C4-2B (cell line): ENCODE measurements around the gene TDP1.

Experiments used
- ZFX ChIP-seq: fragments of 450-650 bp; IDR thresholded peaks from 2 replicates; pipeline ENCODE4 v1.6.1; 2017
- TF ChIP-seq, protein P1 (sequence below): fragments of 450-650 bp; conservative IDR thresholded peaks from 2 replicates; pipeline ENCODE4 v1.5.1; 2017; ENCODE audit warnings: mild to moderate bottlenecking

DNA sequence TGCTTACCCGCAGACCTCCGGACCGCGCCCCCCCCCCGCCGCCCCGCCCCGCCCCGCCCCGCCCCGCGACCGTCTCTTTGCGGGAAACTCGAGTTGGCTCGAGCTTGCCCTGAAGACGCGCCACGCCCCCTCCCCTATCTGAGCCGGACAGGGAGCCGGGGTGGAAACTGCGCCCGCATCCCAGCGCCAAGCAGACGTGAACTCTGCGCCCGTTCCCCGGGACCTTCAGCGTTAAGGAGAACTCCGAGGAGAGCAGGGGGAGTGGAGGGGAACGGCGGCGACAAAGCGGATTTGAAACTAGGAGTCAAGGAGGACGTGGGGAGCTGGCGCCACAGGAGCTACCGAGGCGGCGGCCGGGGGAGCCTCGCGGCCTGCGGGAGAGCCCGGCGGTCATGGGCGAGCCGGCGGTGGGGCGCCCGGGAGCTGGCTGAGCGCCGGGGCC lies 106.0 kb downstream of the TDP1 start, which contains the start of gene KCNK13:
- TF ChIP-seq, protein P1, sequence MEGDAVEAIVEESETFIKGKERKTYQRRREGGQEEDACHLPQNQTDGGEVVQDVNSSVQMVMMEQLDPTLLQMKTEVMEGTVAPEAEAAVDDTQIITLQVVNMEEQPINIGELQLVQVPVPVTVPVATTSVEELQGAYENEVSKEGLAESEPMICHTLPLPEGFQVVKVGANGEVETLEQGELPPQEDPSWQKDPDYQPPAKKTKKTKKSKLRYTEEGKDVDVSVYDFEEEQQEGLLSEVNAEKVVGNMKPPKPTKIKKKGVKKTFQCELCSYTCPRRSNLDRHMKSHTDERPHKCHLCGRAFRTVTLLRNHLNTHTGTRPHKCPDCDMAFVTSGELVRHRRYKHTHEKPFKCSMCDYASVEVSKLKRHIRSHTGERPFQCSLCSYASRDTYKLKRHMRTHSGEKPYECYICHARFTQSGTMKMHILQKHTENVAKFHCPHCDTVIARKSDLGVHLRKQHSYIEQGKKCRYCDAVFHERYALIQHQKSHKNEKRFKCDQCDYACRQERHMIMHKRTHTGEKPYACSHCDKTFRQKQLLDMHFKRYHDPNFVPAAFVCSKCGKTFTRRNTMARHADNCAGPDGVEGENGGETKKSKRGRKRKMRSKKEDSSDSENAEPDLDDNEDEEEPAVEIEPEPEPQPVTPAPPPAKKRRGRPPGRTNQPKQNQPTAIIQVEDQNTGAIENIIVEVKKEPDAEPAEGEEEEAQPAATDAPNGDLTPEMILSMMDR = no peak
- TF ChIP-seq ZFX = no peak
